Endothelial cell of umbilical vein (primary cell): ENCODE data around the gene EHD2. TPM values are rescaled to one million over a fixed set of nuclear protein-coding genes. Genes with fewer than 3 reads are reported as not detected.
"Not testable (repeated sequence)": the region's sequence is repeated elsewhere in the genome, so short reads cannot be mapped to it uniquely, and the experiment has no call there.

Experiments
- BruUV-seq: library from RNA; stranded (reverse); fragments of 400-500 nt; replicated peaks from 2 replicates; lab custom pipeline; 2021; lab: Mats Ljungman, UMichigan
- CTCF ChIA-PET: fragments of 300-600, 350-600 bp; sonication (Branson Sonifier 250); formaldehyde crosslinking; loops from one replicate; lab custom pipeline; 2021; ENCODE audit warnings: antibody characterized with exemption, inconsistent platforms; lab: Charles Lee
- POLR2A ChIA-PET: fragments of 300-600, 350-600 bp; sonication (Branson Sonifier 250); formaldehyde crosslinking; loops from one replicate; lab custom pipeline; 2021; ENCODE audit warnings: antibody characterized with exemption, inconsistent platforms; lab: Charles Lee
- DNase-seq: peaks from one replicate; pipeline ENCODE4 v3.0.0-alpha.2; 2011; ENCODE audit warnings: low read depth, low spot score
- FAIRE-seq: peaks from 2 replicates; lab custom pipeline; 2011; peaks lifted over from hg19 to GRCh38; lab: Jason Lieb, UNC
- H2AFZ ChIP-seq: 2 replicates; pipeline ENCODE4 v1.6.0; 2012; ENCODE audit warnings: low read depth, low read length, control low read depth, inconsistent platforms
- H3K27ac ChIP-seq: 2 replicates; pipeline ENCODE4 v1.5.1; 2011; ENCODE audit warnings: low read depth, mild to moderate bottlenecking, control low read depth, low read length, moderate library complexity; ENCODE audit not compliant: insufficient read depth
- H3K27me3 ChIP-seq, 2 experiments: 2 replicates each; pipeline versions ENCODE4 v1.6.0 to v1.6.1; 2011; ENCODE audit warnings: low read length in 2 of 2, mixed read lengths in 1 of 2; ENCODE audit not compliant: control insufficient read depth in 2 of 2, insufficient read depth in 2 of 2
- H3K36me3 ChIP-seq, 2 experiments: 2 replicates in 1 of 2; 3 replicates in 1 of 2; pipeline ENCODE4 v1.5.1; 2011; ENCODE audit warnings: low read length in 2 of 2, mild to moderate bottlenecking in 1 of 2, moderate library complexity in 1 of 2; ENCODE audit not compliant: control insufficient read depth in 2 of 2, insufficient read depth in 2 of 2; ENCODE audit errors: extremely low read depth in 1 of 2
- H3K4me1 ChIP-seq: 3 replicates; pipeline ENCODE4 v1.5.1; 2011; ENCODE audit warnings: mild to moderate bottlenecking, low read length; ENCODE audit not compliant: control insufficient read depth, insufficient read depth; ENCODE audit errors: extremely low read depth
- H3K4me2 ChIP-seq: 2 replicates; pipeline ENCODE4 v1.6.1; 2011; ENCODE audit warnings: low read length, control low read depth, mixed read lengths; ENCODE audit not compliant: insufficient read depth
- H3K4me3 ChIP-seq, 3 experiments: fragments of 200-600 bp in 1 of 3; sonication (generic), shearing (Covaris generic) in 1 of 3; replicated peaks in 1 of 3; 2 replicates each; pipeline ENCODE4 v1.5.1; 2011 to 2016; ENCODE audit warnings: control low read depth in 3 of 3, low read length in 3 of 3, mild to moderate bottlenecking in 2 of 3, inconsistent platforms in 1 of 3, low read depth in 1 of 3, moderate library complexity in 1 of 3; ENCODE audit not compliant: insufficient read depth in 1 of 3
- H3K79me2 ChIP-seq: 2 replicates; pipeline ENCODE4 v1.6.0; 2012; ENCODE audit warnings: low read length, inconsistent platforms; ENCODE audit not compliant: control insufficient read depth, insufficient read depth
- H3K9ac ChIP-seq: replicated peaks from 2 replicates; pipeline ENCODE3; 2011; ENCODE audit warnings: low read length, control low read depth; ENCODE audit not compliant: insufficient read depth; ENCODE audit errors: extremely low read depth
- H3K9me1 ChIP-seq: replicated peaks from 3 replicates; pipeline ENCODE4 v1.6.0; 2011; ENCODE audit warnings: mild to moderate bottlenecking, low read length; ENCODE audit not compliant: control insufficient read depth, insufficient read depth; ENCODE audit errors: extremely low read depth
- H3K9me3 ChIP-seq: replicated peaks from 2 replicates; pipeline ENCODE4 v1.5.1; 2012; ENCODE audit warnings: low read length, inconsistent platforms; ENCODE audit not compliant: control insufficient read depth, insufficient read depth
- H4K20me1 ChIP-seq: replicated peaks from 2 replicates; pipeline ENCODE3; 2011; ENCODE audit warnings: mild to moderate bottlenecking, low read length; ENCODE audit not compliant: control insufficient read depth, insufficient read depth; ENCODE audit errors: extremely low read depth
- MYC ChIP-seq: IDR thresholded peaks from one replicate; pipeline ENCODE4 v1.6.1; 2011; ENCODE audit warnings: mild to moderate bottlenecking, low read depth, low read length
- dilution Hi-C: fragments of 300-500 bp; cut with MboI; formaldehyde crosslinking; loops from one replicate; pipeline ENCODE4 v1.15.0; 2019; ENCODE audit warnings: low sequenced_read_pairs; ENCODE audit not compliant: extremely low pct_ligation_motif_present
- intact Hi-C: fragments of 100-400 bp; cut with micrococcal nuclease; formaldehyde crosslinking; loops from one replicate; pipeline ENCODE4 v1.10.0; 2022
- polyA plus RNA-seq, 4 experiments: library from polyadenylated mRNA; depleted of rRNA in 3 of 4; stranded (reverse) in 3 of 4; unstranded in 1 of 4; fragments of >200 nt; gene quantifications; 2 replicates each; pipeline versions ENCODE4 v1.2.1 to v1.2.3, GENCODE V29; 2011 to 2012; ENCODE audit warnings: missing spikeins in 1 of 4
- total RNA-seq: library from RNA; stranded (reverse); gene quantifications from 2 replicates; pipeline ENCODE4 v1.2.3, GENCODE V29; 2021

The EHD2 gene
- total and polyA plus RNA-seq, 2 donors (not counting 3 experiments of a cell fraction or from before 2014, with no cell fraction given): 110 to 220 TPM

DNA sequence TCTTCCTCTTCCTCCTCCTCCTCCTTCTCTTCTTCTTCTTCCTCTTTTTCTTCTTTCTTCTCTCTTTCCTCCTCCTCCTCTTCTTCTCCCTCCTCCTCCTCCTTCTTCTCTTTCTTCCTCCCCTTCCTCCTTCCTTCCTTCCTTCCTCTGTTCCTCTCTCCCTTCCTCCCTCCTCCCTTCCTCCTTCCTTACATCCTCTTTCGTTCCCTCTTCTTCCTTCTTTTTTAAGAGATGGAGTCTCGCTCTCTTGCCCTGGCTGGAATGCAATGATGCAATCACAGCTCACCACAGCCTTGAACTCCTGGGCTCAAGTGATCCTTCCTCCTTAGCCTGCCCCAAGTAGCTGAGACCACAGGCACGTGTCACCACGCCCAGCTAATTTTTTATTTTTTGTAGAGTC lies 13.2 kb downstream of the EHD2 start:
- peaks cover 14 to 26% of the 10 kb centered on the region in 2 experiments for H3K36me3 ChIP-seq
- H3K4me2 ChIP-seq: no peak overlapping the region

GRCh38 chr19:47728295-47728694 lies 15.1 kb downstream of the EHD2 start:
- H3K27ac ChIP-seq, DNase-seq, H3K27me3 ChIP-seq, FAIRE-seq, H3K9ac ChIP-seq, POLR2A ChIA-PET, intact Hi-C loops, H3K9me1 ChIP-seq, H3K9me3 ChIP-seq, H3K4me3 ChIP-seq, dilution Hi-C loops, H4K20me1 ChIP-seq, BruUV-seq, H3K4me2 ChIP-seq, H2AFZ ChIP-seq: not testable (repeated sequence)
- CTCF ChIA-PET: interaction anchor here (4.2 kb wide), 1 partner anchor 15 kb away, joined by 47 read pairs; the partner anchor contains the start of gene EHD2
- peaks cover 23% of the 10 kb centered on the region for H3K4me1 ChIP-seq
- peaks cover 13% of the 10 kb centered on the region for H3K79me2 ChIP-seq
- H3K36me3 ChIP-seq: peaks cover 11 to 18% of the 10 kb centered on the region in 2 experiments

More for the DNA sequence above, 13.2 kb downstream of the EHD2 start:
- Histone ChIP-seq H2AFZ (no peak overlapping the region), H3K79me2 (peaks cover 11% of the 10 kb centered on the region), H3K27me3 (no peaks in the 10 kb centered on the region), H3K9ac (no peak overlapping the region), H4K20me1 (no peaks in the 10 kb centered on the region), H3K9me3 (no peaks in the 10 kb centered on the region), H3K4me1 (peaks cover 23% of the 10 kb centered on the region), H3K9me1 (no peaks in the 10 kb centered on the region), H3K4me3 (no peak overlapping the region), H3K27ac (no peak overlapping the region)
- ChIA-PET POLR2A (no interaction called here), CTCF (interaction anchor here (1.3 to 4.2 kb wide), 3 partner anchors 11 to 17 kb away, joined by 3 to 47 read pairs (median 4); partner anchors contain the start of gene EHD2)
- intact Hi-C loops (no loop called here), dilution Hi-C loops (no loop called here)
- DNase-seq (no peak), FAIRE-seq (peak; percentile 81)
- TSS peak; percentile 1 for BruUV-seq
- TF ChIP-seq MYC: no peak
